CD4-positive, alpha-beta T cell (primary cell): Measurements from ENCODE around the gene RHBDF1. TPM values are rescaled to one million over a fixed set of nuclear protein-coding genes. Genes with fewer than 3 reads are reported as not detected.

Experiments
- ATAC-seq: fragments of 200-7000 bp; cut with Tn5 transposase; one replicate; pipeline ENCODE4 v1.10.0; 2022; ENCODE audit warnings: mild to moderate bottlenecking; ENCODE audit not compliant: poor library complexity
- CTCF ChIA-PET: fragments of 350-600 bp; sonication (Branson Sonifier 250); formaldehyde crosslinking; loops from one replicate; lab custom pipeline; 2021; ENCODE audit warnings: antibody characterized with exemption, inconsistent platforms; lab: Charles Lee
- POLR2A ChIA-PET: fragments of 350-600 bp; sonication (Branson Sonifier 250); formaldehyde crosslinking; loops from one replicate; lab custom pipeline; 2021; ENCODE audit warnings: antibody characterized with exemption, inconsistent platforms; lab: Charles Lee
- DNase-seq, 14 experiments: peaks; one replicate each; pipeline ENCODE4 v3.0.0-alpha.2; 2013 to 2020; ENCODE audit warnings: mixed read lengths in 2 of 14
- H3K27ac ChIP-seq, 2 donors: one replicate each; pipeline versions ENCODE4 v1.5.1 to v1.7.0; 2013; ENCODE audit warnings: low read length in 2 of 2, low read depth in 1 of 2, mild to moderate bottlenecking in 1 of 2
- H3K27me3 ChIP-seq, 2 experiments: 1 replicate in 1 of 2; 2 replicates in 1 of 2; pipeline versions ENCODE4 v1.6.1 to v1.7.0; 2013; ENCODE audit warnings: low read length in 2 of 2, control low read depth in 1 of 2, mild to moderate bottlenecking in 1 of 2, moderate library complexity in 1 of 2; ENCODE audit not compliant: insufficient read depth in 2 of 2, control insufficient read depth in 1 of 2
- H3K36me3 ChIP-seq: one replicate; pipeline ENCODE4 v1.6.1; 2013; ENCODE audit warnings: low read length, control low read depth; ENCODE audit not compliant: insufficient read depth
- H3K4me1 ChIP-seq: one replicate; pipeline ENCODE4 v1.6.1; 2013; ENCODE audit warnings: low read length, control low read depth; ENCODE audit not compliant: insufficient read depth
- H3K4me3 ChIP-seq: one replicate; pipeline ENCODE4 v1.5.1; 2013; ENCODE audit warnings: mild to moderate bottlenecking, low read length, moderate library complexity
- H3K9me3 ChIP-seq, 2 experiments: 1 replicate in 1 of 2; 2 replicates in 1 of 2; pipeline versions ENCODE4 v1.6.1 to v1.7.0; 2013; ENCODE audit warnings: low read length in 2 of 2, mild to moderate bottlenecking in 2 of 2, control low read depth in 1 of 2, moderate library complexity in 1 of 2; ENCODE audit not compliant: control insufficient read depth in 1 of 2, insufficient read depth in 1 of 2
- H3K27ac Mint-ChIP-seq: one replicate; pipeline ENCODE4 v1.8.0; 2020; ENCODE audit warnings: mixed read lengths
- H3K27me3 Mint-ChIP-seq: one replicate; pipeline ENCODE4 v1.8.0; 2021; ENCODE audit warnings: mixed read lengths
- H3K36me3 Mint-ChIP-seq: one replicate; pipeline ENCODE4 v1.8.0; 2021; ENCODE audit warnings: low read depth, mixed read lengths
- H3K4me1 Mint-ChIP-seq: one replicate; pipeline ENCODE4 v1.8.0; 2021; ENCODE audit warnings: low read depth, mixed read lengths
- H3K4me3 Mint-ChIP-seq: one replicate; pipeline ENCODE4 v1.8.0; 2020; ENCODE audit warnings: mild to moderate bottlenecking, mixed read lengths
- H3K9me3 Mint-ChIP-seq: one replicate; pipeline ENCODE4 v1.8.0; 2020; ENCODE audit warnings: mixed read lengths
- CTCF ChIP-seq: fragments of 200-600 bp; IDR thresholded peaks from one replicate; pipeline ENCODE4 v1.8.0; 2022; ENCODE audit warnings: antibody characterized with exemption, mild to moderate bottlenecking
- intact Hi-C, 2 experiments: fragments of 100-400 bp; cut with DNase I in 1 of 2; cut with micrococcal nuclease in 1 of 2; formaldehyde crosslinking; loops; one replicate each; pipeline versions ENCODE4 v1.15.1 to v1.9.0; 2023 to 2025; cut with DNase I, micrococcal nuclease
- total RNA-seq, 174 experiments: library from RNA in 2 of 174; stranded (reverse) in 2 of 174; gene quantifications; one replicate each; pipeline ENCODE4 v1.2.3 and lab custom pipeline; 2021 to 2026

RHBDF1 gene
- total RNA-seq, 2 experiments from 2014 or later, result 0.33 to 0.34 TPM

GRCh38 chr16:104928-105327 is 32.5 kb upstream of the RHBDF1 start:
- Mint-ChIP-seq H3K4me3 (no peak overlapping the region), H3K27me3 (no peaks in the 10 kb centered on the region), H3K36me3 (peaks cover 50% of the 10 kb centered on the region), H3K9me3 (no peaks in the 10 kb centered on the region), H3K27ac (no peak overlapping the region), H3K4me1 (peaks cover 5% of the 10 kb centered on the region)
- CTCF ChIA-PET, result interaction anchor here (0.7 kb wide), 1 partner anchor 12 kb away, joined by 3 read pairs; no protein-coding TSS in a partner anchor
- Histone ChIP-seq H3K4me1 (no peaks in the 10 kb centered on the region), H3K27me3 (no peaks in the 10 kb centered on the region), H3K27ac (no peak overlapping the region), H3K36me3 (peaks cover 24% of the 10 kb centered on the region), H3K4me3 (no peak overlapping the region), H3K9me3 (no peaks in the 10 kb centered on the region)
- TF ChIP-seq CTCF, result no peak
- DNase-seq (no peak), ATAC-seq (no peak)
- POLR2A ChIA-PET, result no interaction called here
- intact Hi-C loops, result no loop called here

- Histone ChIP-seq H3K36me3 (peaks cover 23% of the 10 kb centered on the region), H3K9me3 (no peaks in the 10 kb centered on the region), H3K27ac (no peak overlapping the region), H3K4me3 (no peak overlapping the region), H3K4me1 (no peaks in the 10 kb centered on the region), H3K27me3 (no peaks in the 10 kb centered on the region)
- H3K4me1 Mint-ChIP-seq, result peaks cover 5% of the 10 kb centered on the region
- no peak for TF ChIP-seq CTCF
- H3K27ac Mint-ChIP-seq, result no peak overlapping the region
- ChIA-PET CTCF (no interaction called here), POLR2A (no interaction called here)
- H3K9me3 Mint-ChIP-seq, result no peaks in the 10 kb centered on the region
- DNase-seq (no peak), ATAC-seq (no peak)
- intact Hi-C loops, result no loop called here
- no peak overlapping the region for H3K4me3 Mint-ChIP-seq
- H3K27me3 Mint-ChIP-seq, result no peaks in the 10 kb centered on the region
- H3K36me3 Mint-ChIP-seq, result peaks cover 45% of the 10 kb centered on the region
These were observed 31.9 kb upstream of the RHBDF1 start for GRCh38 chr16:104355-104754.

- no peaks in the 10 kb centered on the region for H3K27me3 Mint-ChIP-seq
- H3K9me3 ChIP-seq, result no peaks in the 10 kb centered on the region
- TF ChIP-seq CTCF, result no peak
- peaks cover 35% of the 10 kb centered on the region for H3K36me3 Mint-ChIP-seq
- peaks cover 22% of the 10 kb centered on the region for H3K36me3 ChIP-seq
- H3K4me1 ChIP-seq, result peaks cover 2% of the 10 kb centered on the region
- CTCF ChIA-PET, result no interaction called here
- intact Hi-C loops, result no loop called here
- no peaks in the 10 kb centered on the region for H3K27me3 ChIP-seq
- POLR2A ChIA-PET, result no interaction called here
- H3K4me3 ChIP-seq, result no peak overlapping the region
- ATAC-seq (no peak), DNase-seq (no peak)
- no peak overlapping the region for H3K27ac ChIP-seq
- H3K4me3 Mint-ChIP-seq, result no peak overlapping the region
- H3K4me1 Mint-ChIP-seq, result peaks cover 5% of the 10 kb centered on the region
- H3K27ac Mint-ChIP-seq, result no peak overlapping the region
- H3K9me3 Mint-ChIP-seq, result no peaks in the 10 kb centered on the region
These were observed 29.8 kb upstream of the RHBDF1 start for GRCh38 chr16:102060-102855.
